Measurements from ENCODE around the gene ESRRB. TPM values are rescaled to one million over a fixed set of nuclear protein-coding genes. Genes with fewer than 3 reads are reported as not detected.
"Not testable (repeated sequence)": the region's sequence is repeated elsewhere in the genome, so short reads cannot be mapped to it uniquely, and the experiment has no call there.

The ESRRB gene
- total RNA-seq, 1 donor from 2014 or later, result 0.08 TPM

DNA sequence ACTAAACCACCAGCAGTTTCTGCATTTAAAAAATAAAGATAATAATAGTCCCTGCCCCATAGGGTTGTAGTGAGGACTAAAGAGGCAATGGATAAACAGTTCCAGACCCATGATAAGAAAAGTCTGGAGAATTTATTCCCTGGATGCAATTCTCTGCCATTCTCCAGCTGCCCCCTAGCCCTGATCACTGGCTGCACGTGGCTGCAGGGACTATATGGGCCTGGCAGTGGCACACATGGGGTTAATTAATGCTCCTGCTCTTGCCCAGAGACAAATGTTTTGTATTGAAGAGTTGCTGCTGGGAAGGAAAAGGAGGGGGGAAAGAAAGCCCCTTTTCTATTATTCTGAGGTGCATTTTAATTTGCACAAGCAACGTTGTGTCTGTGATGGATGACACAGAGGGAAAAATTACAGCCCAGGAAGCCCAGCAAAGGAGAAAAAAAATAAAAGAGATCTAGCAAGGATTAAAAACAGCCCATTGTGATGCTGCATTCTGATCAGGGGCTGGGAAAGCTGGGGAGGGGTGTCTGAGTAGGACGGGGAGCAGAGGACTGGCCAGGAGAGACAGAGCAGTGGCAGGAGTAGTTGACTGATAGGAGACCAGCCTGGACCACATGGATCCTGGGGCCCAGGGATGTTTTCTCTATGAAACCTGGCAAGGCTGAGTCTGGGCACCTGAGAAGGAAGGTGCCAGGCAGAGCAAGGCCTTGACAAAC, 149.3 kb downstream of the ESRRB start:
- DNase-seq (ENCODE audit: low spot score), result no peak
- TF ChIP-seq CTCF (IDR thresholded peaks at IDR 0.05; ENCODE audit: unreplicated experiment), result no peak
- Mint-ChIP-seq H3K27me3 (ENCODE audit: unreplicated experiment) (peaks cover 5% of the 10 kb centered on the region), H3K4me3 (ENCODE audit: unreplicated experiment) (no peak overlapping the region), H3K27ac (ENCODE audit: unreplicated experiment) (no peak overlapping the region), H3K4me1 (ENCODE audit: unreplicated experiment) (peaks cover 30% of the 10 kb centered on the region), H3K9me3 (ENCODE audit: unreplicated experiment) (peaks cover 8% of the 10 kb centered on the region), H3K36me3 (ENCODE audit: low read depth, unreplicated experiment) (no peaks in the 10 kb centered on the region)

DNA sequence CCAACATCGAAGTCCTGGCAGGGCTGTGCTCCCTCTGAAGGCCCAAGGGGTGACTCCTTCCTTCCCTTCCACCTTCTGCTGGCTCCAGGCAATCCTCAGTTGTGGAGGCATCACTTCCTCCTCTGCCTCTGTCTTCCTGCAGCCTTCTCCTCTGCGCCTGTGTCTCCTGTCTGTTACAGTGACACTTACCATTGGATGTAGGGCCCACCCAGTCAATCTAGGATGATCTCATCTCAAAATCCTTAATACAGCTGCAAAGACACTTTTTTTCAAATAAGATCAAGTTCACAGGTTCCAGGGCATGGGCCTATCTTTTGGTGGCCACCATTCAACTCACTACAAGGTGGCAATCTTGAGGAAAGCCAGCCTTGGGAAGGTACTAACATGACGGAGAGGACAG, 155.1 kb downstream of the ESRRB start:
- no peak overlapping the region for H3K4me3 Mint-ChIP-seq (ENCODE audit: unreplicated experiment)
- no peaks in the 10 kb centered on the region for H3K36me3 Mint-ChIP-seq (ENCODE audit: low read depth, unreplicated experiment)
- no peak for DNase-seq (ENCODE audit: low spot score)
- no peak for TF ChIP-seq CTCF (IDR thresholded peaks at IDR 0.05; ENCODE audit: unreplicated experiment)
- peaks cover 11% of the 10 kb centered on the region for H3K4me1 Mint-ChIP-seq (ENCODE audit: unreplicated experiment)
- no peaks in the 10 kb centered on the region for H3K9me3 Mint-ChIP-seq (ENCODE audit: unreplicated experiment)
- no peak overlapping the region for H3K27ac Mint-ChIP-seq (ENCODE audit: unreplicated experiment)
- H3K27me3 Mint-ChIP-seq (ENCODE audit: unreplicated experiment), result peaks cover 4% of the 10 kb centered on the region

- no peaks in the 10 kb centered on the region for H3K36me3 Mint-ChIP-seq (ENCODE audit: low read depth, unreplicated experiment)
- H3K4me1 Mint-ChIP-seq (ENCODE audit: unreplicated experiment), result peaks cover 11% of the 10 kb centered on the region
- DNase-seq (ENCODE audit: low spot score), result no peak
- no peaks in the 10 kb centered on the region for H3K9me3 Mint-ChIP-seq (ENCODE audit: unreplicated experiment)
- no peak for TF ChIP-seq CTCF (IDR thresholded peaks at IDR 0.05; ENCODE audit: unreplicated experiment)
- no peak overlapping the region for H3K27ac Mint-ChIP-seq (ENCODE audit: unreplicated experiment)
- peaks cover 4% of the 10 kb centered on the region for H3K27me3 Mint-ChIP-seq (ENCODE audit: unreplicated experiment)
- H3K4me3 Mint-ChIP-seq (ENCODE audit: unreplicated experiment), result no peak overlapping the region
Observed at GRCh38 chr14:76531821-76532318, 155.9 kb downstream of the ESRRB start.

- H3K9me3 Mint-ChIP-seq (ENCODE audit: unreplicated experiment); H3K4me3 Mint-ChIP-seq (ENCODE audit: unreplicated experiment); H3K36me3 Mint-ChIP-seq (ENCODE audit: low read depth, unreplicated experiment); DNase-seq (ENCODE audit: low spot score); H3K27me3 Mint-ChIP-seq (ENCODE audit: unreplicated experiment); H3K4me1 Mint-ChIP-seq (ENCODE audit: unreplicated experiment); H3K27ac Mint-ChIP-seq (ENCODE audit: unreplicated experiment): not testable (repeated sequence)
Observed at GRCh38 chr14:76536636-76537035, 160.7 kb downstream of the ESRRB start.

GRCh38 chr14:76537906-76538647, 162.1 kb downstream of the ESRRB start:
- Mint-ChIP-seq H3K9me3 (ENCODE audit: unreplicated experiment) (no peaks in the 10 kb centered on the region), H3K4me1 (ENCODE audit: unreplicated experiment) (no peaks in the 10 kb centered on the region), H3K27me3 (ENCODE audit: unreplicated experiment) (no peaks in the 10 kb centered on the region), H3K4me3 (ENCODE audit: unreplicated experiment) (no peak overlapping the region), H3K27ac (ENCODE audit: unreplicated experiment) (no peak overlapping the region), H3K36me3 (ENCODE audit: low read depth, unreplicated experiment) (no peaks in the 10 kb centered on the region)
- no peak for DNase-seq (ENCODE audit: low spot score)
- no peak for TF ChIP-seq CTCF (IDR thresholded peaks at IDR 0.05; ENCODE audit: unreplicated experiment)
